Aorta (tissue), 5 donors: Measurements from ENCODE around the gene DTX3L. TPM values are rescaled to one million over a fixed set of nuclear protein-coding genes. Genes with fewer than 3 reads are reported as not detected.

Source experiments
- ATAC-seq: fragments of 200-7000 bp; cut with Tn5 transposase; one replicate; pipeline ENCODE4 v1.9.1; 2022; ENCODE audit warnings: moderate library complexity; ENCODE audit not compliant: low FRiP score
- DNase-seq, 2 donors: peaks; one replicate each; pipeline ENCODE4 v3.0.0-alpha.2; 2020
- H3K27ac ChIP-seq, 2 donors: one replicate each; pipeline ENCODE4 v1.5.1; 2013; ENCODE audit warnings: low read length in 2 of 2, mild to moderate bottlenecking in 2 of 2, moderate library complexity in 2 of 2, control low read depth in 1 of 2, inconsistent platforms in 1 of 2, low read depth in 1 of 2
- H3K27me3 ChIP-seq, 2 donors: one replicate each; pipeline ENCODE4 v1.6.1; 2013; ENCODE audit warnings: control low read depth in 1 of 2, low read length in 1 of 2, mild to moderate bottlenecking in 1 of 2, moderate library complexity in 1 of 2; ENCODE audit not compliant: insufficient read depth in 2 of 2, control insufficient read depth in 1 of 2
- H3K36me3 ChIP-seq, 2 donors: one replicate each; pipeline ENCODE4 v1.6.1; 2013; ENCODE audit warnings: control low read depth in 1 of 2, low read length in 1 of 2, mild to moderate bottlenecking in 1 of 2; ENCODE audit not compliant: insufficient read depth in 2 of 2, control insufficient read depth in 1 of 2
- H3K4me1 ChIP-seq, 2 donors: one replicate each; pipeline ENCODE4 v1.6.1; 2013; ENCODE audit warnings: low read length in 2 of 2, control low read depth in 1 of 2, mild to moderate bottlenecking in 1 of 2, moderate library complexity in 1 of 2; ENCODE audit not compliant: insufficient read depth in 2 of 2, control insufficient read depth in 1 of 2
- H3K4me3 ChIP-seq, 2 donors: one replicate each; pipeline ENCODE4 v1.5.1; 2013; ENCODE audit warnings: low read length in 2 of 2, control low read depth in 1 of 2, mild to moderate bottlenecking in 1 of 2
- H3K9me3 ChIP-seq: one replicate; pipeline ENCODE4 v1.6.1; 2013; ENCODE audit warnings: mild to moderate bottlenecking, low read length; ENCODE audit not compliant: control insufficient read depth
- WGBS, 2 donors: extraction: QIAGEN DNeasy Blood & Tissue Kit; methylation state at CpG; one replicate each; pipeline ENCODE4 v1.1.7; 2013; 5-methylcytosine and 5-hydroxymethylcytosine counted together
- intact Hi-C, 2 donors: fragments of 100-400 bp; cut with DNase I; formaldehyde crosslinking; loops; one replicate each; pipeline versions ENCODE4 v1.14.2 to v1.15.0; 2022
- polyA plus RNA-seq, 2 donors: library from polyadenylated mRNA; stranded (reverse); fragments of 200-250 nt; gene quantifications; one replicate each; pipeline ENCODE4 v1.2.3, GENCODE V29; 2013
- total RNA-seq, 2 donors: library from RNA; stranded (reverse); fragmentation: NEBNext Ultra II Directional; extraction: Animal tissue kit (Norgen Biotek cat#: 25700); gene quantifications; one replicate each; pipeline ENCODE4 v1.2.1, GENCODE V29; 2021
- donor health status: healthy with polysubstance abuse.
- donor health status: Bipolar disorder and iron deficiency.
- donor health status: DM: no; HTN: no; CAD: no.
- donor health status: DM: no; HTN: no; CAD: no.
- donor health status: DM: yes; HTN: yes; CAD: no.

Gene DTX3L
- total and polyA plus RNA-seq, 4 donors: 5.5 to 33.3 (median 16.3) TPM

- Histone ChIP-seq H3K27ac (no peak overlapping the region), H3K9me3 (peaks cover 5% of the 10 kb centered on the region), H3K4me1 (no peaks in the 10 kb centered on the region), H3K4me3 (no peak overlapping the region), H3K27me3 (no peaks in the 10 kb centered on the region), H3K36me3 (no peaks in the 10 kb centered on the region)
- ATAC-seq (no peak), DNase-seq (no peak)
- intact Hi-C loops: no loop called here
- 47 to 65% methylated on average over 1 of the region's 1 CpG for WGBS, 2 donors
These were observed 22.0 kb downstream of the DTX3L start for GRCh38 chr3:122586098-122586497.

- no peaks in the 10 kb centered on the region for H3K4me1 ChIP-seq
- H3K27me3 ChIP-seq: no peaks in the 10 kb centered on the region
- H3K27ac ChIP-seq: no peak overlapping the region
- DNase-seq (no peak), ATAC-seq (no peak)
- H3K36me3 ChIP-seq: no peaks in the 10 kb centered on the region
- no peak overlapping the region for H3K4me3 ChIP-seq
- intact Hi-C loops: no loop called here
- H3K9me3 ChIP-seq: peaks cover 5% of the 10 kb centered on the region
These were observed 22.8 kb downstream of the DTX3L start for GRCh38 chr3:122586773-122587485.

GRCh38 chr3:122587572-122587971 lies 23.4 kb downstream of the DTX3L start:
- WGBS, 2 donors: 27 to 50% methylated on average over 2 of the region's 2 CpGs
- Histone ChIP-seq H3K4me1 (no peaks in the 10 kb centered on the region), H3K9me3 (peaks cover 3% of the 10 kb centered on the region), H3K4me3 (no peak overlapping the region), H3K27me3 (no peaks in the 10 kb centered on the region), H3K27ac (no peak overlapping the region), H3K36me3 (no peaks in the 10 kb centered on the region)
- intact Hi-C loops: no loop called here
- ATAC-seq (no peak), DNase-seq (no peak)

GRCh38 chr3:122589297-122589696 lies 25.2 kb downstream of the DTX3L start:
- Histone ChIP-seq H3K27ac (no peak overlapping the region), H3K36me3 (no peaks in the 10 kb centered on the region), H3K27me3 (no peaks in the 10 kb centered on the region), H3K4me3 (no peak overlapping the region), H3K9me3 (no peaks in the 10 kb centered on the region), H3K4me1 (no peaks in the 10 kb centered on the region)
- intact Hi-C loops: no loop called here
- ATAC-seq (no peak), DNase-seq (no peak)
- WGBS, 2 donors: 64 to 67% methylated on average over 5 of the region's 5 CpGs

- 94 to 96% methylated on average over 2 of the region's 2 CpGs for WGBS, 2 donors
- intact Hi-C loops: no loop called here
- H3K9me3 ChIP-seq: no peaks in the 10 kb centered on the region
- H3K27ac ChIP-seq: no peak overlapping the region
- DNase-seq (no peak), ATAC-seq (no peak)
- no peaks in the 10 kb centered on the region for H3K36me3 ChIP-seq
- no peak overlapping the region for H3K4me3 ChIP-seq
- no peaks in the 10 kb centered on the region for H3K27me3 ChIP-seq
- no peaks in the 10 kb centered on the region for H3K4me1 ChIP-seq
These were observed 26.5 kb downstream of the DTX3L start for GRCh38 chr3:122590610-122591009.

- Histone ChIP-seq H3K4me1 (no peaks in the 10 kb centered on the region), H3K9me3 (peaks cover 3% of the 10 kb centered on the region), H3K27me3 (no peaks in the 10 kb centered on the region), H3K36me3 (no peaks in the 10 kb centered on the region), H3K4me3 (no peak overlapping the region), H3K27ac (no peak overlapping the region)
- intact Hi-C loops: no loop called here
- ATAC-seq: no peak
- DNase-seq: no peak
These were observed 29.9 kb downstream of the DTX3L start for GRCh38 chr3:122594025-122594424.

GRCh38 chr3:122598151-122598550 lies 34.0 kb downstream of the DTX3L start:
- WGBS, 2 donors: 73 to 81% methylated on average over 3 of the region's 3 CpGs
- intact Hi-C loops: loop anchor here in 1 of 2 donors (2.0 kb wide), 1 partner anchor 47 kb away; no protein-coding TSS in a partner anchor
- no peak for ATAC-seq

GRCh38 chr3:122598556-122598955 lies 34.4 kb downstream of the DTX3L start:
- no peaks in the 10 kb centered on the region for H3K27me3 ChIP-seq
- H3K4me3 ChIP-seq: no peak overlapping the region
- WGBS, 2 donors: 67 to 86% methylated on average over 4 of the region's 4 CpGs
- no peak for ATAC-seq
- H3K4me1 ChIP-seq: no peaks in the 10 kb centered on the region
- no peak overlapping the region for H3K27ac ChIP-seq
- DNase-seq: no peak
- intact Hi-C loops: loop anchor here in 1 of 2 donors (2.0 kb wide), 1 partner anchor 46 kb away; no protein-coding TSS in a partner anchor
- peaks cover 4% of the 10 kb centered on the region for H3K9me3 ChIP-seq
- no peaks in the 10 kb centered on the region for H3K36me3 ChIP-seq

More at GRCh38 chr3:122598151-122598550, 34.0 kb downstream of the DTX3L start:
- Histone ChIP-seq H3K9me3 (peaks cover 4% of the 10 kb centered on the region), H3K4me1 (no peaks in the 10 kb centered on the region), H3K36me3 (no peaks in the 10 kb centered on the region), H3K27ac (no peak overlapping the region), H3K4me3 (no peak overlapping the region), H3K27me3 (no peaks in the 10 kb centered on the region)
- no peak for DNase-seq

- 56% methylated on average over 5 of the region's 5 CpGs for WGBS, 2 donors
- ATAC-seq: no peak
- intact Hi-C loops: no loop called here
These were observed 38.0 kb downstream of the DTX3L start for GRCh38 chr3:122602011-122602710.

More at GRCh38 chr3:122602011-122602710, 38.0 kb downstream of the DTX3L start:
- peaks cover 0 to 1% of the 10 kb centered on the region in 2 donors for H3K27me3 ChIP-seq
- H3K36me3 ChIP-seq: no peaks in the 10 kb centered on the region
- H3K4me1 ChIP-seq: no peaks in the 10 kb centered on the region
- no peak overlapping the region for H3K4me3 ChIP-seq
- no peak overlapping the region for H3K27ac ChIP-seq
- no peak for DNase-seq
- H3K9me3 ChIP-seq: peaks cover 4% of the 10 kb centered on the region
